CD8-positive, alpha-beta memory T cell (primary cell): Measurements from ENCODE around the gene PDE6A. TPM values are rescaled to one million over a fixed set of nuclear protein-coding genes. Genes with fewer than 3 reads are reported as not detected.
"Not testable (repeated sequence)": the region's sequence is repeated elsewhere in the genome, so short reads cannot be mapped to it uniquely, and the experiment has no call there.

Source experiments
- CTCF ChIA-PET: fragments of 350-600 bp; sonication (Branson Sonifier 250); formaldehyde crosslinking; loops from one replicate; lab custom pipeline; 2021; ENCODE audit warnings: antibody characterized with exemption; lab: Charles Lee
- POLR2A ChIA-PET: fragments of 350-600 bp; sonication (Branson Sonifier 250); formaldehyde crosslinking; loops from one replicate; lab custom pipeline; 2021; ENCODE audit warnings: antibody characterized with exemption; lab: Charles Lee
- DNase-seq, 5 donors: peaks; one replicate each; pipeline versions ENCODE4 v3.0.0 to v3.0.0-alpha.2; 2020 to 2022; ENCODE audit warnings: mixed read lengths in 1 of 5
- H3K27ac ChIP-seq: one replicate; pipeline ENCODE4 v1.7.0; 2013; ENCODE audit warnings: low read depth, mild to moderate bottlenecking, low read length, moderate library complexity
- H3K27me3 ChIP-seq: 2 replicates; pipeline ENCODE4 v1.7.0; 2013; ENCODE audit warnings: low read length, mild to moderate bottlenecking; ENCODE audit not compliant: insufficient read depth, poor library complexity, severe bottlenecking
- H3K36me3 ChIP-seq: 2 replicates; pipeline ENCODE4 v1.7.0; 2013; ENCODE audit warnings: mild to moderate bottlenecking, low read length, moderate library complexity; ENCODE audit not compliant: insufficient read depth
- H3K4me1 ChIP-seq: 2 replicates; pipeline ENCODE4 v1.7.0; 2013; ENCODE audit warnings: mild to moderate bottlenecking, low read length, moderate library complexity; ENCODE audit not compliant: insufficient read depth
- H3K4me3 ChIP-seq: 2 replicates; pipeline ENCODE4 v1.7.0; 2013; ENCODE audit warnings: mild to moderate bottlenecking, low read length
- H3K9me3 ChIP-seq: 2 replicates; pipeline ENCODE4 v1.7.0; 2013; ENCODE audit warnings: mild to moderate bottlenecking, low read length
- H3K27ac Mint-ChIP-seq, 8 donors: one replicate each; pipeline ENCODE4 v1.8.0; 2020 to 2021; ENCODE audit warnings: mixed read lengths in 8 of 8, mild to moderate bottlenecking in 6 of 8, inconsistent platforms in 3 of 8, moderate library complexity in 3 of 8
- H3K27me3 Mint-ChIP-seq, 2 donors: one replicate each; pipeline ENCODE4 v1.8.0; 2020 to 2021; ENCODE audit warnings: mixed read lengths in 2 of 2, mild to moderate bottlenecking in 1 of 2, moderate library complexity in 1 of 2
- H3K36me3 Mint-ChIP-seq, 3 donors: one replicate each; pipeline ENCODE4 v1.8.0; 2020 to 2021; ENCODE audit warnings: mixed read lengths in 3 of 3, inconsistent platforms in 1 of 3, mild to moderate bottlenecking in 1 of 3
- H3K4me1 Mint-ChIP-seq, 3 donors: one replicate each; pipeline ENCODE4 v1.8.0; 2020 to 2021; ENCODE audit warnings: mixed read lengths in 3 of 3, inconsistent platforms in 1 of 3, mild to moderate bottlenecking in 1 of 3
- H3K4me3 Mint-ChIP-seq, 7 donors: one replicate each; pipeline ENCODE4 v1.8.0; 2020 to 2021; ENCODE audit warnings: mixed read lengths in 7 of 7, mild to moderate bottlenecking in 6 of 7, moderate library complexity in 4 of 7, inconsistent platforms in 2 of 7
- H3K9me3 Mint-ChIP-seq, 5 donors: one replicate each; pipeline ENCODE4 v1.8.0; 2020 to 2022; ENCODE audit warnings: mixed read lengths in 5 of 5, mild to moderate bottlenecking in 3 of 5, moderate library complexity in 2 of 5, inconsistent platforms in 1 of 5
- polyA plus RNA-seq: library from polyadenylated mRNA; unstranded; fragments of 300-500 nt; fragmentation: Illumina TruSeq; gene quantifications from one replicate; pipeline ENCODE4 v1.2.3, GENCODE V29; 2021
- total RNA-seq, 2 experiments: library from RNA; stranded (reverse); gene quantifications; one replicate each; pipeline ENCODE4 v1.2.3, GENCODE V29; 2021

Gene PDE6A
- total and polyA plus RNA-seq, 3 experiments from 2014 or later: not detected

- H3K4me1 Mint-ChIP-seq, H3K4me3 Mint-ChIP-seq, H3K9me3 Mint-ChIP-seq, H3K27me3 ChIP-seq, H3K4me3 ChIP-seq, H3K27ac ChIP-seq, H3K4me1 ChIP-seq, DNase-seq, H3K36me3 Mint-ChIP-seq, H3K36me3 ChIP-seq, POLR2A ChIA-PET, H3K9me3 ChIP-seq, H3K27ac Mint-ChIP-seq: not testable (repeated sequence)
- H3K27me3 Mint-ChIP-seq: peaks cover 18 to 20% of the 10 kb centered on the region in 2 donors
- CTCF ChIA-PET: interaction anchor here (1.4 kb wide), 1 partner anchor 28 kb away, joined by 4 read pairs; no protein-coding TSS in a partner anchor
These were observed 62.0 kb downstream of the PDE6A start for GRCh38 chr5:149882633-149883032.

- H3K27ac ChIP-seq: no peak overlapping the region
- H3K4me3 ChIP-seq: no peak overlapping the region
- H3K36me3 Mint-ChIP-seq: no peaks in the 10 kb centered on the region
- H3K4me1 Mint-ChIP-seq: no peaks in the 10 kb centered on the region
- ChIA-PET POLR2A (no interaction called here), CTCF (interaction anchor here (1.4 kb wide), 1 partner anchor 28 kb away, joined by 4 read pairs; no protein-coding TSS in a partner anchor)
- no peak overlapping the region for H3K4me3 Mint-ChIP-seq
- no peaks in the 10 kb centered on the region for H3K36me3 ChIP-seq
- DNase-seq: no peak
- H3K9me3 ChIP-seq: no peaks in the 10 kb centered on the region
- no peak overlapping the region for H3K27ac Mint-ChIP-seq
- peaks cover 18 to 22% of the 10 kb centered on the region in 2 donors for H3K27me3 Mint-ChIP-seq
- peaks cover 0 to 4% (median 0%) of the 10 kb centered on the region in 5 donors for H3K9me3 Mint-ChIP-seq
- no peaks in the 10 kb centered on the region for H3K4me1 ChIP-seq
- H3K27me3 ChIP-seq: no peaks in the 10 kb centered on the region
These were observed 62.7 kb downstream of the PDE6A start for GRCh38 chr5:149881874-149882273.

- no peaks in the 10 kb centered on the region for H3K4me1 Mint-ChIP-seq
- Histone ChIP-seq H3K4me3 (no peak overlapping the region), H3K4me1 (no peaks in the 10 kb centered on the region), H3K9me3 (no peaks in the 10 kb centered on the region), H3K36me3 (no peaks in the 10 kb centered on the region), H3K27me3 (no peaks in the 10 kb centered on the region), H3K27ac (no peak overlapping the region)
- no peaks in the 10 kb centered on the region for H3K36me3 Mint-ChIP-seq
- DNase-seq: no peak
- ChIA-PET CTCF (no interaction called here), POLR2A (no interaction called here)
- no peak overlapping the region for H3K4me3 Mint-ChIP-seq
- peaks cover 21% of the 10 kb centered on the region in 2 donors for H3K27me3 Mint-ChIP-seq
- H3K9me3 Mint-ChIP-seq: peaks cover 0 to 4% (median 0%) of the 10 kb centered on the region in 5 donors
- H3K27ac Mint-ChIP-seq: no peak overlapping the region
These were observed 63.4 kb downstream of the PDE6A start for GRCh38 chr5:149881069-149881622.

- H3K27me3 ChIP-seq, H3K27ac Mint-ChIP-seq, H3K36me3 ChIP-seq, H3K9me3 Mint-ChIP-seq, POLR2A ChIA-PET, H3K36me3 Mint-ChIP-seq, DNase-seq, H3K4me1 Mint-ChIP-seq, H3K4me3 ChIP-seq, H3K9me3 ChIP-seq, CTCF ChIA-PET, H3K27ac ChIP-seq, H3K4me3 Mint-ChIP-seq, H3K4me1 ChIP-seq: not testable (repeated sequence)
- H3K27me3 Mint-ChIP-seq: peaks cover 18 to 20% of the 10 kb centered on the region in 2 donors
These were observed 65.0 kb downstream of the PDE6A start for GRCh38 chr5:149879593-149879992.

GRCh38 chr5:149878371-149878770 is 66.2 kb downstream of the PDE6A start:
- CTCF ChIA-PET: no interaction called here
- Histone ChIP-seq H3K4me1 (no peaks in the 10 kb centered on the region), H3K9me3 (no peaks in the 10 kb centered on the region), H3K27me3 (no peaks in the 10 kb centered on the region), H3K4me3 (no peak overlapping the region), H3K27ac (no peak overlapping the region), H3K36me3 (no peaks in the 10 kb centered on the region)
- no peaks in the 10 kb centered on the region for H3K36me3 Mint-ChIP-seq
- DNase-seq: no peak
- no peak overlapping the region for H3K27ac Mint-ChIP-seq
- no peak overlapping the region for H3K4me3 Mint-ChIP-seq
- peaks cover 0 to 4% (median 0%) of the 10 kb centered on the region in 5 donors for H3K9me3 Mint-ChIP-seq
- peaks cover 18 to 20% of the 10 kb centered on the region in 2 donors for H3K27me3 Mint-ChIP-seq
- POLR2A ChIA-PET: no interaction called here
- no peaks in the 10 kb centered on the region for H3K4me1 Mint-ChIP-seq

- CTCF ChIA-PET: interaction anchor here (0.7 to 1.9 kb wide), 2 partner anchors 21 to 117 kb away, joined by 3 to 6 read pairs; no protein-coding TSS in a partner anchor
- Histone ChIP-seq H3K27ac (no peak overlapping the region), H3K4me1 (no peaks in the 10 kb centered on the region), H3K9me3 (no peaks in the 10 kb centered on the region), H3K4me3 (no peak overlapping the region), H3K27me3 (no peaks in the 10 kb centered on the region), H3K36me3 (no peaks in the 10 kb centered on the region)
- POLR2A ChIA-PET: no interaction called here
- H3K9me3 Mint-ChIP-seq: no peaks in the 10 kb centered on the region
- no peak overlapping the region for H3K27ac Mint-ChIP-seq
- H3K4me3 Mint-ChIP-seq: no peak overlapping the region
- H3K36me3 Mint-ChIP-seq: no peaks in the 10 kb centered on the region
- no peak for DNase-seq
- H3K4me1 Mint-ChIP-seq: no peaks in the 10 kb centered on the region
- H3K27me3 Mint-ChIP-seq: peaks cover 9 to 11% of the 10 kb centered on the region in 2 donors
These were observed 70.7 kb downstream of the PDE6A start for GRCh38 chr5:149873896-149874295.

- Histone ChIP-seq H3K36me3 (no peaks in the 10 kb centered on the region), H3K4me3 (no peak overlapping the region), H3K9me3 (no peaks in the 10 kb centered on the region), H3K27ac (no peak overlapping the region), H3K4me1 (no peaks in the 10 kb centered on the region), H3K27me3 (no peaks in the 10 kb centered on the region)
- ChIA-PET CTCF (interaction anchor here (1.6 kb wide), 1 partner anchor 19 kb away, joined by 6 read pairs; no protein-coding TSS in a partner anchor), POLR2A (no interaction called here)
- no peak for DNase-seq
- Mint-ChIP-seq H3K27ac (no peak overlapping the region), H3K4me3 (no peak overlapping the region), H3K27me3 (peaks cover 9 to 11% of the 10 kb centered on the region in 2 donors), H3K9me3 (no peaks in the 10 kb centered on the region), H3K4me1 (no peaks in the 10 kb centered on the region), H3K36me3 (no peaks in the 10 kb centered on the region)
These were observed 72.1 kb downstream of the PDE6A start for GRCh38 chr5:149872351-149873040.

- peak overlapping the region in 1 of 8 donors; percentile 20 for H3K27ac Mint-ChIP-seq
- H3K4me1 Mint-ChIP-seq: no peaks in the 10 kb centered on the region
- no peak for DNase-seq
- Histone ChIP-seq H3K36me3 (no peaks in the 10 kb centered on the region), H3K9me3 (no peaks in the 10 kb centered on the region), H3K27me3 (no peaks in the 10 kb centered on the region), H3K4me3 (no peak overlapping the region), H3K4me1 (no peaks in the 10 kb centered on the region), H3K27ac (no peak overlapping the region)
- H3K36me3 Mint-ChIP-seq: no peaks in the 10 kb centered on the region
- ChIA-PET CTCF (interaction anchor here (0.7 kb wide), 1 partner anchor 19 kb away, joined by 3 read pairs; no protein-coding TSS in a partner anchor), POLR2A (no interaction called here)
- peaks cover 8% of the 10 kb centered on the region in 2 donors for H3K27me3 Mint-ChIP-seq
- no peak overlapping the region for H3K4me3 Mint-ChIP-seq
- H3K9me3 Mint-ChIP-seq: no peaks in the 10 kb centered on the region
These were observed 73.1 kb downstream of the PDE6A start for GRCh38 chr5:149871471-149871870.
